ENCODE data around the gene HEATR5B.

DNA sequence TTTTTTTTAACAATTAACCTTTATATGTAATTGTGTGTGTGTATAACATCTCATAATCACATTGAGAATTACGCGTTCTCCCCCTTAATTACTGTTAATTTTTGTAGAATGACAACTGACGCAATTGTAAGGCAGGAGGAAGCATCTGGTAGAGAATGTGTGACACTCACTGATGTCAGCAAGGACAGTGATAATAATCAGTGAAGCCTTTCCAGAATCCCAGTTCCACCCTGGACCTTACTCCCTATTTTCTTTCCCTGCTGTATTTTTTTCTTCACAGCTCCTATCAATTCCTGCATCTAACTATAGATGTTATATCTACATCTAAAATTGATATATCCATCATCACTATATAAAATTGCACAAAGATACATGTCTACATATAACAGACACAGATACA, 101.7 kb downstream of the HEATR5B start:
- TF ChIP-seq EZH2 (IDR thresholded peaks at IDR 0.05) (no peak), POLR2AphosphoS5 (IDR thresholded peaks at IDR 0.05; ENCODE audit: borderline replicate concordance, low read depth, low read length) (no peak), FOXP2 (optimal IDR thresholded peaks at IDR 0.05; ENCODE audit: control extremely low read depth, extremely low read length, insufficient read depth) (no peak)

Measured in SK-N-MC (cell line).